Superior temporal gyrus (tissue), 1 donor: Measurements from ENCODE around the gene CHGA.

Experiments
- DNase-seq: peaks from one replicate; pipeline ENCODE4 v3.0.0-alpha.2; 2016; ENCODE audit errors: extremely low spot score

CHGA gene

GRCh38 chr14:92982956-92983355 lies 60.0 kb downstream of the CHGA start:
- DNase-seq: no peak

- DNase-seq: no peak
These were observed 61.3 kb downstream of the CHGA start for GRCh38 chr14:92984082-92984788.
